GM19468 (cell line): Measurements from ENCODE around the gene CHI3L2.

Experiments used
- ATAC-seq: cut with Tn5 transposase; IDR thresholded peaks from one replicate; pipeline ENCODE4 v1.9.1; 2021; ENCODE audit warnings: mild to moderate bottlenecking, moderate library complexity, moderate number of reproducible peaks; ENCODE audit not compliant: unreplicated experiment; ENCODE audit errors: extremely low read depth

The CHI3L2 gene

GRCh38 chr1:111285879-111286278, 58.4 kb downstream of the CHI3L2 start:
- ATAC-seq: no peak

GRCh38 chr1:111286912-111287311, 59.4 kb downstream of the CHI3L2 start:
- ATAC-seq: no peak

GRCh38 chr1:111289371-111289770, 61.9 kb downstream of the CHI3L2 start:
- no peak for ATAC-seq

- no peak for ATAC-seq
Measured at GRCh38 chr1:111290104-111290503, 62.6 kb downstream of the CHI3L2 start.

GRCh38 chr1:111290630-111291029, 63.1 kb downstream of the CHI3L2 start, which contains the start of gene CHIA:
Gene CHIA (plus strand): TSS chr1:111290851. CDS start chr1:111310468, 19,617 bp downstream.
- ATAC-seq: no peak
